GM12891 (cell line): ENCODE data around the gene ME1. TPM values are rescaled to one million over a fixed set of nuclear protein-coding genes. Genes with fewer than 3 reads are reported as not detected.

Experiments
- DNase-seq: peaks from one replicate; pipeline ENCODE4 v3.0.0; 2011; ENCODE audit warnings: low spot score; ENCODE audit not compliant: insufficient read length
- FAIRE-seq: peaks from 2 replicates; lab custom pipeline; 2011; peaks lifted over from hg19 to GRCh38; lab: Jason Lieb, UNC
- PAX5 ChIP-seq: IDR thresholded peaks from 2 replicates; pipeline ENCODE4 v1.6.1; 2011; ENCODE audit warnings: low read length, moderate library complexity, mild to moderate bottlenecking; ENCODE audit not compliant: insufficient read depth, severe bottlenecking
- POLR2A ChIP-seq: IDR thresholded peaks from 2 replicates; pipeline ENCODE4 v1.6.1; 2011; ENCODE audit warnings: low read depth, low read length, control low read depth
- POLR2AphosphoS5 ChIP-seq: IDR thresholded peaks from 2 replicates; pipeline ENCODE4 v1.6.1; 2011; ENCODE audit warnings: low read depth, low read length, control low read depth
- POU2F2 ChIP-seq: IDR thresholded peaks from 2 replicates; pipeline ENCODE4 v1.6.1; 2011; ENCODE audit warnings: low read depth, mild to moderate bottlenecking, control low read depth, low read length, moderate library complexity
- SPI1 ChIP-seq: IDR thresholded peaks from 2 replicates; pipeline ENCODE4 v1.6.1; 2011; ENCODE audit warnings: low read depth, low read length, control low read depth
- TAF1 ChIP-seq: IDR thresholded peaks from 2 replicates; pipeline ENCODE4 v1.6.1; 2011; ENCODE audit warnings: low read depth, low read length, control low read depth
- polyA plus RNA-seq: library from polyadenylated mRNA; unstranded; fragments of >200 nt; gene quantifications from one replicate; pipeline ENCODE4 v1.2.1, GENCODE V29; 2012; ENCODE audit warnings: low read depth, missing spikeins, inconsistent platforms; ENCODE audit not compliant: missing spikeins

Gene ME1
- 3.4 TPM for polyA plus RNA-seq

- FAIRE-seq (peak; percentile 95), DNase-seq (peak; percentile 54)
- TF ChIP-seq POLR2A (no peak), PAX5 (no peak), SPI1 (no peak), TAF1 (no peak), POU2F2 (no peak), POLR2AphosphoS5 (peak; percentile 45; the same call in 1 of the 2 replicates)
These were observed at the start of gene ME1 for GRCh38 chr6:83430611-83431544. ME1 (minus strand) TSS chr6:83431051; CDS start chr6:83430954, 97 bp downstream.

- no peak for TF ChIP-seq SPI1
- TF ChIP-seq POLR2AphosphoS5: no peak
- TF ChIP-seq TAF1: no peak
- no peak for TF ChIP-seq PAX5
- no peak for TF ChIP-seq POU2F2
- TF ChIP-seq POLR2A: no peak
- no peak for DNase-seq
- FAIRE-seq: no peak
These were observed 49.6 kb upstream of the ME1 start for GRCh38 chr6:83480470-83480869.

GRCh38 chr6:83479389-83479788, 48.5 kb upstream of the ME1 start:
- DNase-seq (no peak), FAIRE-seq (no peak)
- TF ChIP-seq PAX5 (no peak), POLR2A (no peak), POU2F2 (no peak), POLR2AphosphoS5 (no peak), SPI1 (no peak), TAF1 (no peak)

GRCh38 chr6:83476971-83477370, 46.1 kb upstream of the ME1 start:
- DNase-seq (no peak), FAIRE-seq (no peak)
- TF ChIP-seq POLR2A: no peak
- TF ChIP-seq TAF1: no peak
- no peak for TF ChIP-seq PAX5
- no peak for TF ChIP-seq POLR2AphosphoS5
- no peak for TF ChIP-seq POU2F2
- no peak for TF ChIP-seq SPI1

DNA sequence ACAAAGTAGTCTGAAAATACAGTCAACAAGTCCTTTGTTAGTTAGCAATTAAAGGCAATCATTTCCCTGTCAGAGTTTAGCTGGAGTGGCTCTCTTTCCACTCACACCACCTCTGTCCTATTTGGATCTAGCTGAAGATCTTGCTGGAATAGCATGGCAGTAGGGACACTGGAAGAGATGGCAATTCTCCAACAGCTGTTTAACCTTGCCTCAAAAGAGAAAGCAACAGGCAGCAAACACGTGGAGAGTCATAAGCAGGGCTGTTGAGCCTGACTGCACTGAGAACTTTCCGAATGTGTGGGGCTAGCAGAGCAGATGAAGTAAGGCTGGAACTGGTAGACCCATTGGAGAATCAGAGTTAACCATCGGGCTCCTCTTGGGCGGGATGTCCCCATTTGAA, 43.5 kb upstream of the ME1 start:
- FAIRE-seq (no peak), DNase-seq (no peak)
- TF ChIP-seq POLR2AphosphoS5 (no peak), POLR2A (no peak), POU2F2 (no peak), PAX5 (no peak), TAF1 (no peak), SPI1 (no peak)

DNA sequence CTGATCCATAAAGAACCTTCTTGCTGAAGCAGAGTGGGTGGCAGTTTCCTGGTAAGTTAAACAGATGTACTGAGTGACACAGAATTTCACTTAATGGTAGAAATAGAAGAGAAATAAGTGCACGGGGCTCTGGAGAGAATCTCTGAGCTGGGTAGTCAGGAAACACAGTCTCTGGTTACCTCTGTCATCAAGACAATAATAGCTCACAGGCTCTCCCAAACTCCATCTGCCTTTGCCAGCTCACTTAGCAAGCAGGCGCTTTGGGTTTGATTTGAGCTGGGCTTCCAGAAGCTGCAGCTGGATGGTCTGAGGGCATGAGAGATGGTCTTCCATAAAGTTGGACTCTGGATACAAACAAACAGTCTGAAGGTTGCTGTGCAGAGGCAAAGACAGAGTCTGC, 41.9 kb upstream of the ME1 start:
- TF ChIP-seq POLR2A (no peak), PAX5 (no peak), SPI1 (no peak), POU2F2 (no peak), TAF1 (no peak), POLR2AphosphoS5 (no peak)
- no peak for FAIRE-seq
- no peak for DNase-seq

- DNase-seq (no peak), FAIRE-seq (no peak)
- TF ChIP-seq POLR2AphosphoS5 (no peak), POLR2A (no peak), TAF1 (no peak), POU2F2 (no peak), SPI1 (no peak), PAX5 (no peak)
These were observed 39.7 kb upstream of the ME1 start for GRCh38 chr6:83470587-83470986.

DNA sequence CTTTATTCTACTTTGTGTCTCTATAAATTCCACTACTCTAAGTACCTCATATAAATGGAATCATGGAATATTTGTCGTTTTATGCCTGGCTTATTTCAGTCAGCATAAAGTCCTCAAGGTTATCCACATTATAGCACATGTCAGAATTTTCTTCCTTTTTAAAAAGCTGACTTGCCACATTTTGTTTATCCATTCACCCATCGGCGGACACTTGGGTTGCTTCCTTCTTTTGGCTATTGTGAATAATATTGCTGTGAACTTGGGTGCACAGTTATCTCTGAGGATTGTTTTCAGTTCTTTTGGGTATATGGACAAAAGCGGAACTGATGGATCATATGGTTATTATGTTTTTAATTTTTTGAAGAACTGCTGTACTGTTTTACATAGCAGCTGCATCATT, 39.1 kb upstream of the ME1 start:
- no peak for TF ChIP-seq POLR2AphosphoS5
- TF ChIP-seq POLR2A: no peak
- no peak for TF ChIP-seq PAX5
- TF ChIP-seq SPI1: no peak
- no peak for TF ChIP-seq TAF1
- no peak for TF ChIP-seq POU2F2
- no peak for DNase-seq
- FAIRE-seq: no peak

DNA sequence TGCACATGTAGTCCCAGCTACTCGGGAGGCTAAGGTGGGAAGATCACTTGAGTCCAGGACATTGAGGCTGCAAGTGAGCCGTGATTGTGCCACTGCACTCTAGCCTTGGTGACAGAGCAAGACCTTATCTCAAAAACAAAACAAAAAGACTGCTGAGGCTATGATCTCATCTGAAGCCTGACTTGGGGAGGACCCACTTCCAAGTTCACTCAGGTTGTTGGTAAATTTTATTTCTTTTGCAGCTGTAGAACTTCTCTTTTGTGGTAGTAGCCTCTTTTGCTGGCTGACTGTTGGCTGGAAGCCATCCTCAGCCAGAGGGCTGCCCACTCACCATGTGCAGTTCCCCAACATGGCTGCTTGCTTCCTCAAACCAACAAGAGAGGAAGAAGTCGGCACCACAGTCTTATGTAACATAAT, 36.8 kb upstream of the ME1 start:
- no peak for DNase-seq
- TF ChIP-seq TAF1: no peak
- TF ChIP-seq POLR2AphosphoS5: no peak
- TF ChIP-seq SPI1: no peak
- TF ChIP-seq POU2F2: no peak
- TF ChIP-seq PAX5: no peak
- TF ChIP-seq POLR2A: no peak
- FAIRE-seq: peak; percentile 51
